ENCODE data around the gene PITX2. TPM values are rescaled to one million over a fixed set of nuclear protein-coding genes. Genes with fewer than 3 reads are reported as not detected.

PITX2 gene
- total and polyA plus RNA-seq, 10 of the 15 experiments (the other 5 are each of a cell fraction or from before 2014, with no cell fraction given) = not detected

- no peaks in the 10 kb centered on the region for H3K27me3 ChIP-seq (replicated peaks in 1 of 2; ENCODE audit: control insufficient read depth in 2 of 2, insufficient read depth in 2 of 2, low read length in 1 of 2)
- ChIA-PET POLR2A (no interaction called here), CTCF (no interaction called here), RAD21 (ENCODE audit: unreplicated experiment) (no interaction called here), SMC1A (ENCODE audit: uncharacterized antibody, unreplicated experiment) (no interaction called here)
- no peak for DNase-seq (ENCODE audit: low read depth, low spot score)
- intact Hi-C loops (cut with micrococcal nuclease; ENCODE audit: unreplicated experiment) = no loop called here
- H3K4me2 ChIP-seq (ENCODE audit: control insufficient read depth, insufficient read depth) = no peak overlapping the region
- in situ Hi-C loops (cut with MboI) = no loop called here
- H2AFZ ChIP-seq (ENCODE audit: control insufficient read depth, low read depth, low read length) = no peak overlapping the region
- no peak for ATAC-seq
- TF ChIP-seq ZBED1 (IDR thresholded peaks at IDR 0.05; ENCODE audit: borderline replicate concordance) (no peak), SUZ12 (IDR thresholded peaks at IDR 0.05; ENCODE audit: unreplicated experiment) (no peak), EZH2 (IDR thresholded peaks at IDR 0.05; ENCODE audit: borderline replicate concordance, control insufficient read depth, low read depth, low read length) (no peak), IKZF1 (conservative IDR thresholded peaks at IDR 0.05) (no peak), CHD1 (IDR thresholded peaks at IDR 0.05; ENCODE audit: low read depth, low read length) (no peak), IKZF2 (IDR thresholded peaks at IDR 0.05) (no peak), NR2C1 (IDR thresholded peaks at IDR 0.05) (no peak)
- TF ChIP-seq, protein P1, sequence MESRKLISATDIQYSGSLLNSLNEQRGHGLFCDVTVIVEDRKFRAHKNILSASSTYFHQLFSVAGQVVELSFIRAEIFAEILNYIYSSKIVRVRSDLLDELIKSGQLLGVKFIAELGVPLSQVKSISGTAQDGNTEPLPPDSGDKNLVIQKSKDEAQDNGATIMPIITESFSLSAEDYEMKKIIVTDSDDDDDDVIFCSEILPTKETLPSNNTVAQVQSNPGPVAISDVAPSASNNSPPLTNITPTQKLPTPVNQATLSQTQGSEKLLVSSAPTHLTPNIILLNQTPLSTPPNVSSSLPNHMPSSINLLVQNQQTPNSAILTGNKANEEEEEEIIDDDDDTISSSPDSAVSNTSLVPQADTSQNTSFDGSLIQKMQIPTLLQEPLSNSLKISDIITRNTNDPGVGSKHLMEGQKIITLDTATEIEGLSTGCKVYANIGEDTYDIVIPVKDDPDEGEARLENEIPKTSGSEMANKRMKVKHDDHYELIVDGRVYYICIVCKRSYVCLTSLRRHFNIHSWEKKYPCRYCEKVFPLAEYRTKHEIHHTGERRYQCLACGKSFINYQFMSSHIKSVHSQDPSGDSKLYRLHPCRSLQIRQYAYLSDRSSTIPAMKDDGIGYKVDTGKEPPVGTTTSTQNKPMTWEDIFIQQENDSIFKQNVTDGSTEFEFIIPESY (IDR thresholded peaks at IDR 0.05) = no peak
- TF ChIP-seq, protein P2, sequence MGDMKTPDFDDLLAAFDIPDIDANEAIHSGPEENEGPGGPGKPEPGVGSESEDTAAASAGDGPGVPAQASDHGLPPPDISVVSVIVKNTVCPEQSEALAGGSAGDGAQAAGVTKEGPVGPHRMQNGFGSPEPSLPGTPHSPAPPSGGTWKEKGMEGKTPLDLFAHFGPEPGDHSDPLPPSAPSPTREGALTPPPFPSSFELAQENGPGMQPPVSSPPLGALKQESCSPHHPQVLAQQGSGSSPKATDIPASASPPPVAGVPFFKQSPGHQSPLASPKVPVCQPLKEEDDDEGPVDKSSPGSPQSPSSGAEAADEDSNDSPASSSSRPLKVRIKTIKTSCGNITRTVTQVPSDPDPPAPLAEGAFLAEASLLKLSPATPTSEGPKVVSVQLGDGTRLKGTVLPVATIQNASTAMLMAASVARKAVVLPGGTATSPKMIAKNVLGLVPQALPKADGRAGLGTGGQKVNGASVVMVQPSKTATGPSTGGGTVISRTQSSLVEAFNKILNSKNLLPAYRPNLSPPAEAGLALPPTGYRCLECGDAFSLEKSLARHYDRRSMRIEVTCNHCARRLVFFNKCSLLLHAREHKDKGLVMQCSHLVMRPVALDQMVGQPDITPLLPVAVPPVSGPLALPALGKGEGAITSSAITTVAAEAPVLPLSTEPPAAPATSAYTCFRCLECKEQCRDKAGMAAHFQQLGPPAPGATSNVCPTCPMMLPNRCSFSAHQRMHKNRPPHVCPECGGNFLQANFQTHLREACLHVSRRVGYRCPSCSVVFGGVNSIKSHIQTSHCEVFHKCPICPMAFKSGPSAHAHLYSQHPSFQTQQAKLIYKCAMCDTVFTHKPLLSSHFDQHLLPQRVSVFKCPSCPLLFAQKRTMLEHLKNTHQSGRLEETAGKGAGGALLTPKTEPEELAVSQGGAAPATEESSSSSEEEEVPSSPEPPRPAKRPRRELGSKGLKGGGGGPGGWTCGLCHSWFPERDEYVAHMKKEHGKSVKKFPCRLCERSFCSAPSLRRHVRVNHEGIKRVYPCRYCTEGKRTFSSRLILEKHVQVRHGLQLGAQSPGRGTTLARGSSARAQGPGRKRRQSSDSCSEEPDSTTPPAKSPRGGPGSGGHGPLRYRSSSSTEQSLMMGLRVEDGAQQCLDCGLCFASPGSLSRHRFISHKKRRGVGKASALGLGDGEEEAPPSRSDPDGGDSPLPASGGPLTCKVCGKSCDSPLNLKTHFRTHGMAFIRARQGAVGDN (IDR thresholded peaks at IDR 0.05) = no peak
- BruUV-seq (replicated peaks) = no TSS peak
- FAIRE-seq = no peak
- H4K20me1 ChIP-seq (ENCODE audit: control insufficient read depth, insufficient read depth) = no peaks in the 10 kb centered on the region
- no peak overlapping the region for H3K9ac ChIP-seq (ENCODE audit: control insufficient read depth, insufficient read depth, low read length)
- no peaks in the 10 kb centered on the region for H3K79me2 ChIP-seq (ENCODE audit: control insufficient read depth, insufficient read depth, low read length)
- no peak overlapping the region for H3K27ac ChIP-seq (ENCODE audit: control insufficient read depth, insufficient read depth)
- no peaks in the 10 kb centered on the region for H3K36me3 ChIP-seq (ENCODE audit: control insufficient read depth in 2 of 2, insufficient read depth in 2 of 2, low read length in 1 of 2)
- H3K4me1 ChIP-seq (ENCODE audit: control insufficient read depth, insufficient read depth, low read length) = no peaks in the 10 kb centered on the region
- no peaks in the 10 kb centered on the region for H3K9me3 ChIP-seq (replicated peaks; ENCODE audit: control insufficient read depth, insufficient read depth, low read length)
- H3K4me3 ChIP-seq = no peak overlapping the region
Measured at GRCh38 chr4:110669663-110670062, 46.8 kb upstream of the PITX2 start.
